ENCODE measurements around the gene TRAF4.

TRAF4 gene

DNA sequence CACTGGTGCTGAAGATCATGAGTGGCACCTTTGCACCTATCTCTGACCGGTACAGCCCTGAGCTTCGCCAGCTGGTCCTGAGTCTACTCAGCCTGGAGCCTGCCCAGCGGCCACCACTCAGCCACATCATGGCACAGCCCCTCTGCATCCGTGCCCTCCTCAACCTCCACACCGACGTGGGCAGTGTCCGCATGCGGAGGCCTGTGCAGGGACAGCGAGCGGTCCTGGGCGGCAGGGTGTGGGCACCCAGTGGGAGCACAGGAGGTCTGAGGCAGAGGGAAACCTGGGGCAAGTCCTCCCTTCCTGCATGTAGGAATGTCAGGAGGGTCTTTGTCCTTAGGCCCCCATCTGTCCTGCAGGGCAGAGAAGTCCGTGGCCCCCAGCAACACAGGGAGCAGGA lies 6.5 kb upstream of the TRAF4 start:
- TF ChIP-seq, protein P1, sequence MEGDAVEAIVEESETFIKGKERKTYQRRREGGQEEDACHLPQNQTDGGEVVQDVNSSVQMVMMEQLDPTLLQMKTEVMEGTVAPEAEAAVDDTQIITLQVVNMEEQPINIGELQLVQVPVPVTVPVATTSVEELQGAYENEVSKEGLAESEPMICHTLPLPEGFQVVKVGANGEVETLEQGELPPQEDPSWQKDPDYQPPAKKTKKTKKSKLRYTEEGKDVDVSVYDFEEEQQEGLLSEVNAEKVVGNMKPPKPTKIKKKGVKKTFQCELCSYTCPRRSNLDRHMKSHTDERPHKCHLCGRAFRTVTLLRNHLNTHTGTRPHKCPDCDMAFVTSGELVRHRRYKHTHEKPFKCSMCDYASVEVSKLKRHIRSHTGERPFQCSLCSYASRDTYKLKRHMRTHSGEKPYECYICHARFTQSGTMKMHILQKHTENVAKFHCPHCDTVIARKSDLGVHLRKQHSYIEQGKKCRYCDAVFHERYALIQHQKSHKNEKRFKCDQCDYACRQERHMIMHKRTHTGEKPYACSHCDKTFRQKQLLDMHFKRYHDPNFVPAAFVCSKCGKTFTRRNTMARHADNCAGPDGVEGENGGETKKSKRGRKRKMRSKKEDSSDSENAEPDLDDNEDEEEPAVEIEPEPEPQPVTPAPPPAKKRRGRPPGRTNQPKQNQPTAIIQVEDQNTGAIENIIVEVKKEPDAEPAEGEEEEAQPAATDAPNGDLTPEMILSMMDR (IDR thresholded peaks at IDR 0.05; ENCODE audit: borderline replicate concordance, insufficient read depth, low read depth, low read length), result no peak
- peak overlapping the region; percentile 52 for H3K4me3 ChIP-seq (ENCODE audit: low read depth, low read length)

DNA sequence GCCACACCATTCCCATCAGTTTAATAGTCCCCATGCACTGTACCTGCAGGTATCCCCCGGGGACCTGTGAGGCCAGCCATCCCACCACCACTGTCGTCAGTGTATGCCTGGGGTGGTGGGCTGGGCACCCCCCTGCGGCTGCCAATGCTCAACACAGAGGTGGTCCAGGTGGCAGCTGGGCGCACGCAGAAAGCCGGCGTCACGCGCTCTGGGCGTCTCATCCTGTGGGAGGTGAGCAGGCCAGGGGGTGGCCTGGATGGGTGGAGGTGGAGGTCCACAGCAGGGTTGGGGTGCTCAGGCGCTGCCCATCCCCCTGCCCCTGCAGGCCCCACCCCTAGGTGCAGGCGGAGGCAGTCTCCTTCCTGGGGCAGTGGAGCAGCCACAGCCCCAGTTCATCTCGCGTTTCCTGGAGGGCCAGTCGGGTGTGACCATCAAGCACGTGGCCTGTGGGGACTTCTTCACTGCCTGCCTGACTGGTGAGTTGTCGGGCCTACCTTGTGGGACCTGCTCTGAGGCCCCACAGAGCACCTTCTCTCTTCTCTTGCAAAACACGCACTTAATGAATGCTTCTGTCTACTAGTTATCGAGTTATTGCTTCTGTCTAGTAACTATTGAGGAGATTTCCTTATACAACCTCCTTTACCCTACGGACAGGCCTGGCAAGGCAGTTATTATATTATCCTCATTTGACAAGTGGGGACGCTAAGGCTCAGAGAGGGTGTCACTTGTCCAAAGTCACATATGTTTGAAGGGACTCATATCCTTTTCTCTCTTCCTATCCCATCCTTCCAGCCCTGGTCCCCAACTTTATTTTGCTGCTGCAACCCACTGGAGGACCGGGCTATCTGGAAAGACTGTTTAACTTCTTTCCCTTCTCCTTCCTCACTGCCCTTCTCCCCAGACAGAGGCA lies 5.8 kb upstream of the TRAF4 start:
- peak overlapping the region; percentile 52 for H3K4me3 ChIP-seq (ENCODE audit: low read depth, low read length)
- TF ChIP-seq, protein P1 (IDR thresholded peaks at IDR 0.05; ENCODE audit: borderline replicate concordance, insufficient read depth, low read depth, low read length), result no peak

DNA sequence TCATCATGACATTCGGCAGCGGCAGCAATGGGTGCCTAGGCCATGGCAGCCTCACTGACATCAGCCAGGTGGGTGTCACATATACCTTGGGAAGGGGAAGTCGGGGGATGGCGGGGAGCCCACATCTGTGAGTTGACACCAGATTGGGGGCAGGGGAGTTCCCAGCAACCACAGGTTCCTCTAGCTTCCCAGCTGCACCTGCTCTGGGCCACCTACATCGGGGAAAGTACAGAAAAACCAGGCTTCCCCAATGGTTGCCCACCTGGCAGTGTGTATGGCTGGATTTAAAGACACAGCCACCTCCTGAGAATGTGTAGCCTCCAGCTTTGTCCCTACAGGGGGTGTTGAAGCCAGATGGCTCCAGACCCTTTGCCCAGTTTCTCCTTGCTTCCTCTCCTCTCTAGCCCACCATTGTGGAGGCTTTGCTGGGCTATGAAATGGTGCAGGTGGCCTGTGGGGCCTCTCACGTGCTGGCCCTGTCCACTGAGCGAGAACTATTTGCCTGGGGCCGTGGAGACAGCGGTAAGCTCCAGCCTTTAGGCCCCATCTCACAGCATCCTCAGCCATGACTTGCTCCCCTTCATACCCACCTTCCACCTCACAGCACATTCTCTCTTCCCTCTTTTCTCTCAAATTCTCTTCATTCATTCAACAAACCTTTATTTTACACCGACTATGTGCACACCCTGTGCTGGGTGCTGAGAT lies 5.0 kb upstream of the TRAF4 start:
- TF ChIP-seq, protein P1 (IDR thresholded peaks at IDR 0.05; ENCODE audit: borderline replicate concordance, insufficient read depth, low read depth, low read length), result no peak
- H3K4me3 ChIP-seq (ENCODE audit: low read depth, low read length), result peak overlapping the region; percentile 41

DNA sequence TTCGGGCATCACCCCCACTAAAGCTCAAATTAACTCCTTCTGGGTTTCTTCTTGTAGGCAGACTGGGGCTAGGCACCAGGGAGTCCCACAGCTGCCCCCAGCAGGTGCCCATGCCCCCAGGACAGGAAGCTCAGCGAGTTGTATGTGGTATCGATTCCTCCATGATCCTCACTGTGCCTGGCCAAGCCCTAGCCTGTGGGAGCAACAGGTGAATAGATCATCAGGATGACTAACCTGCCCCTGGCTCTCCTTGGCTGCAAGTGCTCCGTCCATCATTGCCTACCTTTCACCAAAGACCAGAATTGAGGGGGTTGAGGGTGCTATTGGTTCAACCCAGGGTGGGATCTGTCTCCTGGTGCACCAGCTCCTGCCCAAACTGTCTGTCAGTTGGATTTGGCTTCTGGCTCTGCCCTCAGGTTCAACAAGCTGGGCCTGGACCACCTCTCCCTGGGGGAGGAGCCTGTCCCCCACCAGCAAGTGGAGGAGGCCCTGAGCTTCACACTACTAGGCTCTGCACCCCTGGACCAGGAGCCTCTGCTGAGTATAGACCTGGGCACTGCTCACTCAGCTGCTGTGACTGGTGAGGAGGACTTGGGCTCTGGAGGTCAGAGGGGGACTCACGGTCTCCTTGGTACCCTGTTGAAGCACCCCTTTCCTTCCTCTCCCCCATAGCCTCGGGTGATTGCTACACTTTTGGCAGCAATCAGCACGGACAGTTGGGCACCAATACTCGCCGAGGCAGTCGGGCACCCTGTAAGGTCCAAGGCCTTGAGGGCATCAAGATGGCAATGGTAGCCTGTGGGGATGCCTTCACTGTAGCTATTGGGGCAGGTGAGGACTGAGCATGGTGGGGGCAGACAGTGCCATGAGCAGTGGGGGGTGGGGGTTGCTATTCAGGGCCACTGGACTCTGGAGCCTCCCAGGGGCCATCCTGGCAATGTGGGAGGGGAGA lies 3.1 kb upstream of the TRAF4 start:
- no peak overlapping the region for H3K4me3 ChIP-seq (ENCODE audit: low read depth, low read length)

DNA sequence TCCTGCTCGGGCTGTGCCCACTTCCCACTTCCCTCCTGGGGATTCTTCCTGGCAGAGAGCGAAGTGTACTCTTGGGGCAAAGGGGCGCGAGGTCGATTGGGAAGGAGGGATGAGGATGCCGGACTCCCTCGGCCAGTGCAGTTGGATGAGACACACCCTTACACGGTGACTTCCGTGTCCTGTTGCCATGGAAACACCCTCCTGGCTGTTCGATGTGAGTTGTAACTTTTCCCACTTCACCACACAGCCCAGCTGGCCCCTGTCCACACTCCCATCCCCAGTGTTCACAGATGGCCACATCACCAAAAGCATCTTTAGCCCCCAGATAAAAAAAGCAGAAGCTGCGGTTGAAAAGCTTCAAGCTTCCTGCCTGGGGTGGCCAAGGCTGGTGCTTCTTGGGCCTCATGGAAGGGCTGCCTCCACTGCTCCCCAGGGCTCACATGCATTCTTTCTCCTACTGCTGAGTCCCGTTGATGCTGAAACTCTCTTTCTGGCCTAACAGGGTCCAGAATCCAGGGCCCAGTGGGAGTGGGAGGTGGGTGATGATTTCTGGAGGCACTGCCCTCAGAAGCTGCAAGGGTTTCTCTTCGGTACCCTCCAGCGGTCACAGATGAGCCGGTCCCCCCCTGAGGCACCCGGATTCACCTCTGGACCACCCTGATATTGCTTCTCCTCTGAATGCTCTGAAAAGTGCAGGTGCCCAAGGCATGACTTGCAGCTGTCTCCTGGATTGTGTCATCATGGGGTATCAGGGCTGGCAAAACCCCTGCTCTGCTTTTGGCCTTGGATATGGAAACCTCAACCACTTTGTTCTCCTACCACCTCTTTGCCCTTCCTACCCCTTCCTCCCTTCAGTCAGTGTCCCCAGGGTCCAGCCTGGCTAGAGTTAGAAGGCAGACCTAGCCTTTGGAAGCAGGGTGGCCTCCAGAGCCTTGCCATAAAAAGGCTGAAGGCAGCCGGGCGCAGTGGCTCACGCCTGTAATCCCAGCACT lies 2.2 kb upstream of the TRAF4 start:
- H3K4me3 ChIP-seq (ENCODE audit: low read depth, low read length), result peak overlapping the region; percentile 36

More for the DNA sequence above, 3.1 kb upstream of the TRAF4 start:
- TF ChIP-seq, protein P1 (IDR thresholded peaks at IDR 0.05; ENCODE audit: borderline replicate concordance, insufficient read depth, low read depth, low read length), result no peak

More for the DNA sequence above, 2.2 kb upstream of the TRAF4 start:
- TF ChIP-seq, protein P1 (IDR thresholded peaks at IDR 0.05; ENCODE audit: borderline replicate concordance, insufficient read depth, low read depth, low read length), result no peak
